ENCODE data around the gene RPL36A.

RPL36A gene

DNA sequence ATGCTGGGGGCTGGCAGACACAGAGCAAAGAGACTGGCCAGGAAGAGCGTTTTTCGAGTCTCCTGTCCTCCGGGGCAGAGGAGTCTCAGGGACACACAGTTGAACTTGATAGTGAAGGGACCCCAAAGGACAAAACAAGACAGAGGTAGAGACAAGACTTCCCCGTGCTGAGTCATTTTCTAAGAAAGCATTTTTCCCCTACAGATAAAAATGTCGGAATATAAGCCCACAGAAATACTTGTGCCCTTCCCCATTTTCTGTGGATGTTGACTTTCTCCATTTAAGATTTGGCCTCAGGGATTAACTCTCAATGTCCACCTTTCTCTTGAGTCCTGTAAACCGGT lies 4.3 kb upstream of the RPL36A start:
- DNase-seq: no peak

GRCh38 chrX:101388604-101389003 lies 2.2 kb upstream of the RPL36A start:
- DNase-seq: no peak
- in situ Hi-C loops (cut with HindIII; ENCODE audit: low pct_ligation_motif_present, low pct_unique_long_range_greater_than_20kb, low sequenced_read_pairs): no loop called here

More for the DNA sequence above, 4.3 kb upstream of the RPL36A start:
- in situ Hi-C loops (cut with HindIII; ENCODE audit: low pct_ligation_motif_present, low pct_unique_long_range_greater_than_20kb, low sequenced_read_pairs): no loop called here

GRCh38 chrX:101391831-101392230 lies 1.0 kb downstream of the RPL36A start:
- no peak for DNase-seq
- in situ Hi-C loops (cut with HindIII; ENCODE audit: low pct_ligation_motif_present, low pct_unique_long_range_greater_than_20kb, low sequenced_read_pairs): no loop called here

DNA sequence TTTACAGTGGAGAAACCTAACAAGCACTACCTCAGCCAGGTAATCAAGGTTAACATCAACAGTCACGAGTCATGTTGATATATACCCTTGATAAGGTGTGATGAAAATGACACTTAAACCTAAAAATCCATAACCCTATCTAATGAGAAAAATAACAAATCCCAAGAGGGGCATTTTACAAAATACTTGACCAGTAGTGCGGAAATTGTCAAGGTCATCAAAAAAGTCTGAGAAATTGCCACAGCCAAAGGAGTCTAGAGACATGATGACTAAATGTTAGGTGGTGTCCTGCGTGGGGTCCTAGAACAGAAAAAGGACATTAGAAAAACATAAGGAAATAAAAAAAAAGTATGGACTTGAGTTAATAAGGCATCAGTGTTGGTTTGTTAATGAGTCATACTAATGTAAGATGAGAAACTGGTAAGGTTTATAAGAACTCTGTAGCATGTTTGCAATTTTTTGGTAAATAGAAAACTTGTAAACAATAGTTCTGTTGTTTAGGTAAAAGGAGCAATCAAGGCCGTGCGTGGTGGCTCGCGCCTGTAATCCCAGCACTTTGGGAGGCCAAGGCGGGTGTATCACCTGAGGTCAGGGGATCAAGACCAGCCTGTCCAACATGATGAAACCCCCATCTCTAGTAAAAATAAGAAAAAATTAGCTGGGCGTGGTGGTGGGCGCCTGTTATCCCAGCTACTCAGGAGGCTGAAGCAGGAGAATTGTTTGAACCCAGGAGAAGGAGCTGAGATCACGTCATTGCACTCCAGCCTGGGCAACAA lies 2.9 kb downstream of the RPL36A start:
- in situ Hi-C loops (cut with HindIII; ENCODE audit: low pct_ligation_motif_present, low pct_unique_long_range_greater_than_20kb, low sequenced_read_pairs): no loop called here
- no peak for DNase-seq

- no peak for DNase-seq
- in situ Hi-C loops (cut with HindIII; ENCODE audit: low pct_ligation_motif_present, low pct_unique_long_range_greater_than_20kb, low sequenced_read_pairs): no loop called here
Measured at GRCh38 chrX:101394372-101394771, 3.6 kb downstream of the RPL36A start.

DNA sequence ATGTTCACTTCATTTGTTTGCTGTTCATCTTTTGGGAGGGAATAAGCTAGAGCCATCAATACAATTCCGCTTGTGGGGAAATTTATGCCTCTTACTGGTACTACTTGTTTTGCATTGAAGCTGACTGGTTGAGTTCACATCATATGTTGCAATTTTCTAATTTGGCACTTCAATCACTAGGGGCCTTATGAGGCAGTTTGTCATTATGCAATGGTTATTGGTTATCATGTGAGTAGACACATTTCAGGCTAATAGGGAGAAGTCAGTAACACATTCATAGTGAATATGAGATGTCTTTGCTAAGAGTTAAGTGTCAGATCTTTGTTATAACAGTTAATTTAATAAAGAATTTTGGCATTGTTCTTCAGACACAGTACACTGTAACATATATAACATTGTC lies 5.0 kb downstream of the RPL36A start:
- no peak for DNase-seq
- in situ Hi-C loops (cut with HindIII; ENCODE audit: low pct_ligation_motif_present, low pct_unique_long_range_greater_than_20kb, low sequenced_read_pairs): no loop called here

DNA sequence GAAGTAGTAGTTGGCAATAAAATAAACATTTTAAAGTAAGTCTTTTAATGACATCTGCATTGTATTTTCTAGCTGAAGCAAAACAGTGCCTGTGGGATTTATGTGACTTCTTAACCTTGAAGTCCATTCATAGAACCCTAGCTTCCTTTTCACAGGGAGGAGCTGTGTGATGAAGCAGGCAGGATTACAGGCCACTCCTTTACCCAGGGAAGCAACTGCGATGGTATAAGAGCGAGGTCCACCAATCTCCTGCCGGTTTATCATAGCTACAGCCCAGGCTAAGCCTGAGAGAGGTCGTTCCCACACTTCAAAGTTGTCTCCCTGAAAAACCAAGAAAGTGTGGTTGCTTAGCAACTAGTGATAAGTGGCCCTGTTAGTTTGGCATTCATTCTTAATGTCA lies 7.0 kb downstream of the RPL36A start:
- in situ Hi-C loops (cut with HindIII; ENCODE audit: low pct_ligation_motif_present, low pct_unique_long_range_greater_than_20kb, low sequenced_read_pairs): no loop called here
- DNase-seq: no peak

- DNase-seq: no peak
- in situ Hi-C loops (cut with HindIII; ENCODE audit: low pct_ligation_motif_present, low pct_unique_long_range_greater_than_20kb, low sequenced_read_pairs): no loop called here
Measured at GRCh38 chrX:101398694-101399093, 7.9 kb downstream of the RPL36A start.

DNA sequence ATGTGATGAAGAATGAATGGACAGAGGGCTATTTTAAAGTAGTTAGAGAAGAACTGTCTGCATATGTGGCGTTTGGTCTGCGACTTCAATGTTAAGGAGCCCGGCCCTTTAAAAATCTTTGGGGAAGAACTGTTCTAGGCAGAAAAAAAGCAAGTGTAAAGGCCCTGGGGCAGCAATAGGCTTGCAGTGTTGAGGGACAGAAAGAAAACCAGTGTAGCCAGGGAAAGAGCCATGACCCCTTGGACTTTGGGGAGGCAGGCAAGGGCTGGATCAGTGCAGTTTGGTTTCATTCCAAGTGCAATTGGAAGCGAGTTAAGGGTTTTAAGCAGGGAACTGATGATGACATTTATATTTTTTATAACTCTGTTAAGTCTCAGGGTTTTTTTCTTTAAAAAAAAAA lies 9.0 kb downstream of the RPL36A start:
- no peak for DNase-seq
- in situ Hi-C loops (cut with HindIII; ENCODE audit: low pct_ligation_motif_present, low pct_unique_long_range_greater_than_20kb, low sequenced_read_pairs): no loop called here

- DNase-seq: no peak
- in situ Hi-C loops (cut with HindIII; ENCODE audit: low pct_ligation_motif_present, low pct_unique_long_range_greater_than_20kb, low sequenced_read_pairs): no loop called here
Measured at GRCh38 chrX:101407167-101407747, 16.4 kb downstream of the RPL36A start.

- in situ Hi-C loops (cut with HindIII; ENCODE audit: low pct_ligation_motif_present, low pct_unique_long_range_greater_than_20kb, low sequenced_read_pairs): no loop called here
- peak; percentile 94 for DNase-seq
Measured at GRCh38 chrX:101407748-101408531, 17.1 kb downstream of the RPL36A start, which contains the start of the genes GLA and HNRNPH2. TSS of gene GLA (minus strand) at chrX:101407925. CDS start at chrX:101407903, 22 bp downstream. TSS of gene HNRNPH2 (plus strand) at chrX:101408222. CDS start at chrX:101411989, 3,767 bp downstream.

DNA sequence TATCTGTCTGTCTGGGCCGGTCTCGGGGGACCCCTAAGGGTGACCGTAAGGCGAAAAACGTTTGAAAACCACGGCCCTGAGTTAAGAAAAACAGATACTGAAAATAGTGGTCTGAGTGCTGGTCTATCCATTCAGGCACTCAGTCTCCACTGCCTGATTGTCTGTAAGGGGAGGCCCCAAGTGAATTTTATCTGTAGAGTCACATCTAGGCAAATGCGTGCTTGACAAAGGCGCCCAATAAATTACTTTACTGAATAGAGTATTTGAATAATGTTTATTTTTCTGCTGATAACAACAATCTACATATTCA lies 17.7 kb downstream of the RPL36A start:
- DNase-seq: no peak
- in situ Hi-C loops (cut with HindIII; ENCODE audit: low pct_ligation_motif_present, low pct_unique_long_range_greater_than_20kb, low sequenced_read_pairs): no loop called here

DNA sequence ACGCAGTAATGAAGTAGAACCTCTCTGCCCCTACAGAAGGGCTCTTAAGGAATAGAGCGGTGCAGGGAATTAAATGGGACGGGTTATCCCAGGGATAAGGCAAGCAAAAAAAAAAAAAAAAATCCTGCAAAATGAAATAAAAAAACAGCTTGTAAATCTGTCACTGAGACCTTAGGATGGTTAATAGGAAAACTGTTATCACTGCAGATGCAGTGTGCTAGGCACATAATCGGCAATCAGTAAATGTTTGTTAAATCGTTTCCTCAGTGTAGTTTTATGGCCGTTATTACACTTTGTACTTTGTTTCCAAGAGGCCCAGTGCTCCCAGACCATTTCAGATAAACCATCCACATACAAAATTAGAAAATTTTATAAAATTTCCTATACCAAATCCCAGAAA lies 18.2 kb downstream of the RPL36A start:
- no peak for DNase-seq
- in situ Hi-C loops (cut with HindIII; ENCODE audit: low pct_ligation_motif_present, low pct_unique_long_range_greater_than_20kb, low sequenced_read_pairs): no loop called here

DNA sequence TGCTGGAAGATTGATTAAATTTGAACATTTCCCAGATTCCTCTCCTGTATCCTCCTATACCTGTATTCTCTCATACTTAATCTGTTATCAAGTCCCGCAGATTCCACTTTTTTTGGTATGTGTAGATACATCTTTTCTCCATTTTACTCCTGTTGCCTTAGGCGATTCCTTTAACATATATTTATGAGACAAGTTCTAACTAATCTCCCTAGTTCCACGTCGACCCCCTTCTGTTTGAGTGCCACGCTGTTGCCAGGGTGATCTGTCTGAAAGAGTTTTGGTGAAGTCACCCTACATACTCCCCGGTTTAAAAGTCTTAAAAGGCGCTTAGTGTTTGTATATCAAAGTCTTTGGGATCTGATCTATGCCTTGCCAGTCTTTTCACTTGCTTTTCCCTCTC lies 19.6 kb downstream of the RPL36A start:
- in situ Hi-C loops (cut with HindIII; ENCODE audit: low pct_ligation_motif_present, low pct_unique_long_range_greater_than_20kb, low sequenced_read_pairs): no loop called here
- no peak for DNase-seq

GRCh38 chrX:101411984-101412383 lies 21.2 kb downstream of the RPL36A start:
- DNase-seq: no peak
- in situ Hi-C loops (cut with HindIII; ENCODE audit: low pct_ligation_motif_present, low pct_unique_long_range_greater_than_20kb, low sequenced_read_pairs): no loop called here

DNA sequence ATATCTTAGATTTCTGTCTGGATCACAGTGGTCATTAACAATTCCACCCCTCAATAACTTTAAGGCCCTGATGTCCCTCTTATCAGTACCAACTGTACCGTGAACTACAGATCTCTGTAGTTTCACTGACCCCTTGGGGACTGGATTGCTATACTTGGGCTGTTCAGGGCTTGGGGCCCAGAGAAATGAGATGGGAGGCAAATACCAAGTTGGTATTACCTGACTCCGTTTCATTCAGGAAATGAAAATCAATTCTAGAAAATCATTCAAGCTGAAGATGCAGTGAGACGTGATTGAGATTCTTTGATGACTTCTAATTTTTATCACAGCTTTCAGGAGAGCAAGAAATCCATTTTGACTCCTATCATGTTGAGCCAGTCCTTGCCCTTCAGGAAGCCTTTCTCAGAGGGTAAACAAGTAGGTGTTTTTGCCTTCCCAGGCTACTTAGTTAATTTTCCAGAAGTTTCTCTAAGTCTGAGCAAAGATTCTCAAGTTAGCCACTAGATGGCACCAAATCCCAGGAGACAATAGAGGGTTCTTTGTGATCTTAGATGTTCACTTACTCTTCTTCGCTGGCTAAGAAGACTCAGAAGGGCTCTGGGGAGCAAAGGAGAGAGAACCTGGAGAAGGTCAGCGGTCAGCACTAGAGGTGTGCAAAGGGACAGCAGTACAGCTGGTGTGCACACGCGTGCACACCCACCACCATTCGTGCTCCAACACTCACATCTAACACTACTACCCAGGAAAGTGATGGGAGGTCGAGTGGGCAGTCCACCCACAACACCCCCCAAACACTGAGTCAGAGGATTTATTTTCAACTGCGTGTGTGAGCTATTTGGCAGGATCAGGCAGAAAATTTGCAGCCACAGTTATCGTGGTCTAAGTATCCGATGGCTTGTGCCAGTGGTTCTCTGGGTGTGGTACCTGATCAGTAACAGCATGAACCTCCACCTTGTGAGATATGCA lies 24.7 kb downstream of the RPL36A start:
- in situ Hi-C loops (cut with HindIII; ENCODE audit: low pct_ligation_motif_present, low pct_unique_long_range_greater_than_20kb, low sequenced_read_pairs): no loop called here
- DNase-seq: peak; percentile 51

DNA sequence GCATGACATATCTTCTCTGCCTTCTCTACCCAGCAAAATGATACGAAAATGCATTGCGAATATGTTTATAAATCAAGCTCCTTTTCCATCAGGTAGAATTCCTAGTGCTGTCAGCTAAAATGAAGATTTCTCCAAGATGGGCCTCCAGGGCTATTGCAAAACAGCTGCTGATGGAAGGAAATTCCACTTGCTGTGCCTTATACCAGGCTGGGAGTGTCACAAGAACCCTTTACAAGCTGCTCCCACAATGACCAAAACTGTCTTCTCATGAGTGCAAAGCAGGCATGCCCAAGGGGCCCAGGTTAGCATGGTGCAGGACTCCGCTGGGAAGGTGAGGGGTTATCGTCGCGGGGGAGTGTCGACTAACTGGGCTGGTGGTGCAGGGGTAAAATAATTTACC lies 25.9 kb downstream of the RPL36A start:
- DNase-seq: no peak
- in situ Hi-C loops (cut with HindIII; ENCODE audit: low pct_ligation_motif_present, low pct_unique_long_range_greater_than_20kb, low sequenced_read_pairs): no loop called here

GRCh38 chrX:101417190-101417589 lies 26.4 kb downstream of the RPL36A start:
- DNase-seq: no peak
- in situ Hi-C loops (cut with HindIII; ENCODE audit: low pct_ligation_motif_present, low pct_unique_long_range_greater_than_20kb, low sequenced_read_pairs): no loop called here

All from ACHN (cell line).